ENCODE data around the gene DTX4.
A peak's percentile ranks its signal among the peaks of the same experiment; 100 is the strongest.
"Not testable (repeated sequence)": the region's sequence is repeated elsewhere in the genome, so short reads cannot be mapped to it uniquely, and the experiment has no call there.

Gene DTX4

DNA sequence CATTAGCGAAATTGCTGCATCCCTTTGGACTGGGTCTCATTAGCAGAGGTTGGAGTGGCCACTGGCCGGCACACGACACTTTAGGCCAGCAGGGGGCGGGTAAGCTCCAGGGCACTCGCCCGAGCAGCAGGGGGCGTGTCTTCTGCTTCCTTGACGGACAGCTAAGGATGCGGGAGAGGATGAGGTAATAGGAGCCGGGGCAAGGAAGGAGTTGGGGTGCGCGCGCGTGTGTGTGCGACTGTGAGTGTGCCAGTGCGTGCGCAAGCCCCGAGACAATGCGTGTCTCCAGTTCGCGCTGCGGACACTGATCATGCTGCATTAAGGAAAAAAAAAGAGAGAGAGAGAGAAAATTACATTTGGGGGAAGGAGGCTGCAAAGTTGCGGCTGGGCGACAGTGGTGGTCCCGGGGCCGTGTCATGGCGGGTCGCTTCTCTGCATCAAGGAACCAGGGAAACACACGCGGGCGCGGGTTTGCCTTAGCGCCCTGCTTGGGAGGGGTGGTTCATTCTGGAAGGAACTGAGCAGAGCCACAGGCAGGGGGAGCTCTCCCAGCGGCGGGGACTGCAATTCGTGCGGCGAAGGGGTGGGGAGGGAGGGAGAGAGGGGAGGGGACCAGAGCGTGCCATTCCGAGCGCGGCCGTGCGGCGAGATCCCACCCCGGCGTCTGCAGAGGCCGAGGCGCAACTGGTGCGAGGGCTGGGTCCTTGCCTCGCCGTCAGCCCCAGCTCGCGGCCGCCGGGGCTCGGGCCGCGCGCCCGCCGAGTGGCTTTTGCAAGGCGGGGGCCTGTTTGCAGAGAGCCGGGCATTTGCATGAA is at the start of gene DTX4:
Gene DTX4, plus strand, starts transcription at position 625 of the 815 bp plus-strand sequence. CDS start 464 bp downstream, outside the sequence.
- peak; percentile 87 for DNase-seq

DNA sequence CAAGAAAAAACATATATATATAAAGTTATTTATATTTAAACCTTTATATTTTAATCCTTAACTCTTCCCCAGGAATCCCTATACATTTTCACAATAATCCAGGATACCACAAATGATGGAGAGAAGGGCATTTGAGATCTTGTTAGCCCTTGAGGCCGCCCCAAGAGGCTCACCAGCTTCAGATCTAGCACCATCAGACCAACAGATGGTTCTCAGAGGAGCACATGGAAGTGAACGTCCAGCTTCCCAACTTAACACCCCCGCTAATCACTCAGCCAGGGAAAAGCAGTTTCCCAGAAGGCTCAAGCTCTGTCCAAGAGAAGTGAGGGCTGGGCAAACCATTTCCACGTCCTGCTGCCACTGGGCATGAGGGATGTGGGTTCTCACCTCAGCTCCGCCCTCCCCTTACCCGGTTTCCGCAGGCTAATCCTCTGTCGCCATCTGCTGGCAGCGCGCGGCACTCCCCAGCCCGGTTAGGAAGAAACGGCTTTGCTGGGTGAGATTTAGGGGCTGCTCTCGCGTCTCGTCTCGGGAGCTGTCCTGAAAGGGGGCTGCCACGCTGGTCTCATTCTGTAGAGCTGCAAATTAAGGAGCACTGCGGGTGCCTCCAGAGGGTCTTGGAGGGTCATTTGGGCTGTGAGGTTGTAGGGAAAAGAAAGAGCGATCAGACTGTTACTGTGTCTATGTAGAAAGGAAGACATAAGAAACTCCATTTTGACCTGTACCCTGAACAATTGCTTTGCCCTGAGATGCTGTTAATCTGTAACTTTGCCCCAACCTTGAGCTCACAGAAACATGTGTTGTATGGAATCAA is 36.1 kb upstream of the DTX4 start:
- DNase-seq, result peak; percentile 78 to 83

DNA sequence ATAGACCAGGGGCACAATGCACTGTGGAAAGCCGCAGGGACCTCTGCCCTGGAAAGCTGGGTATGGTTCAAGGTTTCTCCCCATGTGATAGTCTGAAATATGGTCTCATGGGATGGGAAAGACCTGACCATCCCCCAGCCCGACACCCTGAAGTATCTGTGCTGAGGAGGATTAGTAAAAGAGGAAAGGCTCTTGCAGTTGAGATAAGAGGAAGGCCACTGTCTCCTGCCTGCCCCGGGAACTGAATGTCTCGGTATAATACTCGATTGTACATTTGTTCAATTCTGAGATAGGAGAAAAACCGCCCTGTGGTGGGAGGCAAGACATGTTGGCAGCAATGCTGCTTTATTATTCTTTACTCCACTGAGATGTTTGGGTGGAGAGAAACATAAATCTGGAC is 35.4 kb upstream of the DTX4 start:
- DNase-seq, result not testable (repeated sequence)

DNA sequence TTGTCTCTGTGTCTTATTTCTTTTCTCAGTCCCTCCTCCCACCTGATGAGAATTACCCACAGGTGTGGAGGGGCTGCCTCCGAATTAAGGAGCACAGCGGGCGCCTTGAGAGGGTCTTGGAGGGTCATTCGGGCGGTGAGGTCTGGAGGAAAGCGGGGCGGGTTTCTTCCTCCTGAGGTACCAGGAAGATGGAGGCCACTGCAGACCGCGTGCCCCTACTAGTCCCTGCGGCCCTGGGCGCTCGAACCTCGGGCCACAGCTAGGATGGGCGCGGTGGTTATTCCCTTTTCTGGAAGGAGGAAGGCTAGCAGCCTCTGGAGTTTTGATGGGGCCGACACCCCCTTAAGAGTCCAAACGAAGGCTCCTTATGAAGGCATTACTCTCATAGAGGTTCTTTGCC is 34.7 kb upstream of the DTX4 start:
- DNase-seq, result no peak

DNA sequence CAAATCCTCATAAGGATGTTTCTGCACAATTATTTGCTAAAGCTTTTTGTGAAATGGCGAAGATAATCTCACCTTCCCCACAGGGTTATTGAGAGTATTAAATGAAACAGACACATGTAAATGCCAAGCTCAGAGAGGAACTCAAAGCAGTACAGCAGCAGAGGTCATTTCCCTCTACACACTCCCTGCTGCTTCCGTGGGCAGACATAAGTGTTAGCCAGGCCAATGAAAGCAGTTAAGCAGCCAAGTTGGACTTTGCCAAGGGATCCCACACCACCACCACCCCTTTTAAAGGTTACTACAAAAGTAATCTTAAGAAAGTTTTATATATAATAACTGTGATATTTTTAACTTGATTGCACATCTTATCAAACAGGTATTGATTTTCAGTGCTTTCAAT is 33.3 kb upstream of the DTX4 start:
- DNase-seq, result no peak

DNA sequence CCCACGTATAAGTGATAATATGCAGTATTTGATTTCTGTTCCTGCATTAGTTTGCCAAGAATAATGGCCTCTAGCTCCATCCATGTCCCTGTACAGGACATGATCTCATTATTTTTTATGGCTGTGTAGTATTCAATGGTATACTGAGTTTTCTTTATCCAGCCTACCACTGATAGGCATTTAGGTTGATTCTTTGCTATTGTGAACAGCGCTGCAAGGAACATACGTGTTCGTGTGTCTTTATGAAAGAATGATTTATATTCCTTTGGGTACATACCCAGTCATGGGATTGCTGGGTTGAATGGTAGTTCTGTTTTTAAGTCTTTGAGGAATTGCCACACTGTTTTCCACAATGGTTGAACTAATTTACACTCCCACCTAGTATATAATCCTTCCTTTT is 30.7 kb upstream of the DTX4 start:
- DNase-seq, result no peak

DNA sequence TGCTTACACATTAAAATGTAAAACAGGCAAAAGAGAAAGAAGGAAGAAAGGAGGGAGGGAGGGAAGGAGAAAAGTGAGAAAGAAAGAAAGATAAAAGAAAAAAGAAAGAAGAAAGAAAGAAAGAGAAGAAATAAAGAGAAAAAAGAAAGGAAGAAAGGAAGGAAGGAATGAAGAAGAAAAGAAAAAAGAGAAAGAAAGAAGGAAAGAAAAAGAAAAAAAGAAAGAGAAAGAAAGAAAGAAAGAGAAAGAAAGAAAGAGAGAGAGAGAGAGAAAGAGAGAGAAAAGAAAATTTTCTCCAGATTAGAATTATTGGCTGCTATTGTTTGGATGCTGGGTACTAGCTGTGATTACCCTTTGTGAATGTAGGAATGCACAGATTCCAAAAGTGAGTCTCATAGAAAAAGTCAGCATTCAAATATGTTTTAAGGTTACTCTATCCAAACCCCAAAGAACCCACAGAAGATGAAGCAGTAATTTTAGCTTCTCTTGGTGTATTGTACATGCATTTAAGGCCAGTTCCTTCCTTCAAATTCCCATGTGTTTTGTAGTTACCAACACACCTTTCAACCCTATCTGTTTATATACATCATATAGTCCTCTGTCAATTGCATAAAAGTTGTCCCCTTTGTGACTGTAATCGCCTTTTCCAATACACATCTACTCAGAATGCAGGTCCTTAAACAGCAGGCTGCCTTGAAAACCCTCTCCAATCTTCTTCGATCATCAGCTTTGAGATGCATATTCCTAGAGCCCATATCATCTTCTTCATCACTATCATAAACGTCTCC is 30.1 kb upstream of the DTX4 start:
- DNase-seq, result peak in 1 of 2 experiments; percentile 23

DNA sequence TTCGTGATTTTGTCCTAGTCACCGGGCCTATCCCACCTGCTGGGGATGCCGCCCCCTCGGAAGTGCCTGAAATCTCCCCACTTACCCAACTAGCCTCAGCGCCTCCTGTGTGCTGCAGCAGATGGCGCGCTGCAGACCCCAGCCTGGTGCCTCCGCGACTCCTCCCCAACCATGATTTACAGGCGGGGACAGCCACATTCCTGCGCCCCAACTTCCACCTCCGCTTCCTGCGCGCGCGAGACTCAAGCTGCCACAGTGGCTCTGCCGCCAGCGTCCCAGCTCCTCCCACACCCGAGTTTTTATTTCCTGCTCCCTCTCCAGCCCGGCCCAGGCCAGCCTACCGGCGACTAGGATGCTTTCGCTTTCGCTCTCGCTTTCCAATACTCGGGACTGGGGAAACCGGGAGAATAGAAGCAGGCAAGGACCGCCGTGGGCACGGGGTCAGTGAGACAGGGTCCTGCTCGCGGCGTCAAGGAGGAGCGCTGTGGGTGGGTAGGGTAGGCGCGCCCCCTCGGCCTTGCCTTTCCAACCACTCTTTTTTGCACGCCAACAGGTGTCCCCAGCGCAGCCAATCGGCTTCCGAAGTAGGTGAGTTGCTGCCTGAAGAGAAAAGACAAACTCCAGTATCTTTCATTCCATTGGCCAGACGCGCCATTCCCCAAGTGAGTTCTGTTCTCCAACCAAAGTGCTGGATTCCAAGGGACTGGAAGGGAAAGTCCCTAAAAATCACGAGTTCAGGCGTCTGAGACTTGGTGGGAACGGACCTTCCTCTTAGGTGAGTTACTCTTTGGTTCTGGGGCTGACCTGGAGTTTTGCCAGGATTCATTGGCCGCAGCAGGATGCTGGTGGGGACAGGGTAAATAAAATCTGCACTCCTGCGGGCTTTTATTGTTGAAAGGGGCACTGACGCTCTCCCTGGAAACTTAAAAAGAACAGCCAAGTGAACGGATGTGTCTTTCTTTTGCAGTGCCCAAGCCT is 29.1 kb upstream of the DTX4 start, which contains the start of gene FAM111A:
Gene FAM111A, plus strand, starts transcription at position 327 of the 978 bp plus-strand sequence. CDS start 6,017 bp downstream, outside the sequence.
- DNase-seq, result peak; percentile 87 to 90

DNA sequence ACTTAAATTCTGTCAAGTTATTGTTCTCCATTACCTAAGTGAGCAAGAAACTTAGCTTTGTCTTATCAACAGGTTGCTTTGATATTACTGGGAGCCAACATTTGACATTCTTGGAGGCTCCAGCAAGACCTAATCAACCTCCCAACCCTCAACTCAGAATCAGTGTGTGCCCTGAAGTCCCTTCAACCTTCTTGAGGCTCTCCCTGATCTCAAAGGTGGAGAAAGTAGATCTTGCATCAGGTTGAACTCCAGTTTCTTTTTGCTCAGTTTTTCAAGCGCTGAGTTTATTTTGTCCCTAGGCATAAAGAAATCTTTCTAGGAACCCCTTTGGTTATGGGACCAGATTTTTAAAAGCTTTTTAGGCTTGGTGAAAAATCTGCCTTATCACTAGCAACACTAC is 27.8 kb upstream of the DTX4 start:
- no peak for DNase-seq

DNA sequence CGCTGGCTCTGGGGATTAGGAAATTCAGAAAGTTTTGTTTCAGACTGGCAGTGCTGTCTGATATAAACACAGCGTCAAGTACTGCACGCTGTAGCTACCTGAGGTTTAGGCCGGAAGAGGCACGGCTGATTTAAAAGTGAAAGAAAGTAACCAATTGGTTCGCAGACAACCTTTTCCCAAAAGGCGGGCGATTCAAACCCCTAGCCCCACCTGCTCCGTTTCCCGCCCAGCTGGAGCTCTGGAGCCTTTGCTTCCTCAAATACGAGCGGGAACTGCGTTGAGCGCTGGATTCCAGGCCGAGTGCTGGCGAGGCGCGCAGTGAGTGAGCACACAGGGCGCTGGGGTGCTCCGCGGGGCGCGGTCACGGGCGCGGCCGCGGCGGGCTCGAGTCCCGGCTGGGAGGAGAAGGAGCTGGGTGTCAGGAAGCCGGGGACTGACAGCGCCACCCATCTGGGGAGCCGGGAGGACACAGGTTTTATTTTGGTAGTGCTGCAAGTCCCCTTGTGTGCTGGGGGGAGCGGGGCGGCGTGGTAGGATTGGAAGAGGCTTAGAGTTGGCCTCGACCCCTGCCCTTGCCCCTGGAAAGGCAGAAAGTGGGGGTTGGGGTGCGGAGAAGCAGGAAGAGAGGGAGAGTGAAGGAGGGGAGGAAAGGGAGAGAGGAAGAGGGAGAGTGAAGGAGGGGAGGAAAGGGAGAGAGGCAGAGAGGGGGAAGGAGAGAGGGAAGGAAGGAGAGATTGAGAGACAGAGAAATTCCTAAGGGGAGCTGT is 27.2 kb upstream of the DTX4 start:
- peak; percentile 91 to 93 for DNase-seq

DNA sequence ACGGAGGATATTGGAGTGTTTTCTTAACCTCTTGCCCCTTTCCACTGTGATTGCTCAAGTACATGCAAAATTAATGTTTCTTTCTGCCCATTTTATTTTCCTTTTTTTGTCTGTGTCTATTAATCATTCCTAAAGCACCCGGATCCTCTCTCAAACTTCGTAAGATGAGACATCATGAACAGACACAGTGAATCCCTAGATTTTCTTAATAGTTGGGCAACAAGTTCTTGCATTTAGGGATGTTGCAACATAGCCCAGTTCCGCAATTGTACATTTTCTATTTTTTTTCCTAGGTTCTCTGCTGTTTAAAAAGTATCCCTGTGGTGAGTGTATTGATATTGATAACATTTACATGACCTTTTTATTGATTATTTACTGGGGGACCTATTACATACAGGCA is 26.4 kb upstream of the DTX4 start:
- peak; percentile 73 to 75 for DNase-seq

DNA sequence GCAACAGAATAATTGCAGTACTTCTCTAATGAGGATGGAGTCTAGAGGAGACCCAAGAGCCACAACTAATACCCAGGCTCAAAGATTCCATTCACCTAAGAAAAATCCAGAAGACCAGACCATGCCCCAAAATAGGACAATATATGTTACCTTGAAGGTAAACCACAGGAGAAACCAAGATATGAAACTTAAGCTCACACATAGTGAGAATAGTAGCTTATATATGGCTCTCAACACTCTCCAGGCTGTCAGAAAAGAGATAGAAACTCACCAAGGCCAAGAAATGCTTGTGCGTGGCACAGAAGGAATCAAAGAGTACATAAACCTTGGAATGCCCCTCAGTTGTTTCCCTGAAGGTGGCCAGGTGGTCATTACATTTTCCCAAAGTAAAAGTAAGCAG is 20.2 kb upstream of the DTX4 start:
- DNase-seq, result no peak

DNA sequence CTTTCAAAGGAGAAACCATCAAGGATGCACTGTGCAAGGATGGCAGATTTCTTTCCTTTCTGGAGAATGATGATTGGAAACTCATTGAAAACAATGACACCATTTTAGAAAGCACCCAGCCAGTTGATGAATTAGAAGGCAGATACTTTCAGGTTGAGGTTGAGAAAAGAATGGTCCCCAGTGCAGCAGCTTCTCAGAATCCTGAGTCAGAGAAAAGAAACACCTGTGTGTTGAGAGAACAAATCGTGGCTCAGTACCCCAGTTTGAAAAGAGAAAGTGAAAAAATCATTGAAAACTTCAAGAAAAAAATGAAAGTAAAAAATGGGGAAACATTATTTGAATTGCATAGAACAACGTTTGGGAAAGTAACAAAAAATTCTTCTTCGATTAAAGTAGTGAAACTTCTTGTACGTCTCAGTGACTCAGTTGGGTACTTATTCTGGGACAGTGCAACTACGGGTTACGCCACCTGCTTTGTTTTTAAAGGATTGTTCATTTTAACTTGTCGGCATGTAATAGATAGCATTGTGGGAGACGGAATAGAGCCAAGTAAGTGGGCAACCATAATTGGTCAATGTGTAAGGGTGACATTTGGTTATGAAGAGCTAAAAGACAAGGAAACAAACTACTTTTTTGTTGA is 19.5 kb upstream of the DTX4 start:
- no peak for DNase-seq

DNA sequence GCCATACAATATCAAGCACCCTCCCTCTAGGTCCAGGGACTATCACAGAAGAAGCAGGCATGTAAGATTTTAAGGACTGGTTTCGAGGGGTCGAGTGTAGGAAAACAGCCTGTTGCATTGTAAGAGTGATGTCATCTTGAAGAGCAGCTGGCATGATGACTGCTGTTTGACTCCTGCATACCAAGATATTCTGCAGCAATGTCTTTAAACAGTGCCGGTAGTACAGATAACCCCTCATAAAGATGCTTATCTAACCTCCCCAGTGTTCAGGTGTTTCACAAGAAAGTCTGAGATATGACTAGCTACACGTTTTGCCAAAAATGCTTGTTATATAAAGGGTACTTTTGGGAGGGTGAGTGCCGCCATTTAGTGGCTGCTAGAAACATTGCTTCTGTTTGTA is 17.3 kb upstream of the DTX4 start:
- no peak for DNase-seq

DNA sequence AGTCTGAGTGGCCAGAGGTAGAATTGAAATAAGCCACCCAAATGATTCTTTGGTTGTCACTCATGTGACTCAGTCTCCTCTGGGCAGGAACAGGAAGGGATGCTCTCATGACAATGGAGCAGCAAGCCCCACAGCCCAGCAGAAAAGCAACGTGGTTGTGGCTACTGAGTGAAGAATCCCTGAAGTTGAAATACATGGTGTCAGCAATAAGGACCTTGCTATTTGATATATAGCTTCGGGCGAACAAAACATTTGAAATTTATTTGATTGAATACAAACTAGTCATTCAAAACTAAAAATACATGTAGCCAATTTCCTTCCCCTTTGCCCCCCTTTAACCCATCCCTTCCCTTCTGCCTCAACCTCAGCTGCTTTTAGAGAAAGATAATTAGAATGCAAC is 14.5 kb upstream of the DTX4 start:
- DNase-seq, result no peak

DNA sequence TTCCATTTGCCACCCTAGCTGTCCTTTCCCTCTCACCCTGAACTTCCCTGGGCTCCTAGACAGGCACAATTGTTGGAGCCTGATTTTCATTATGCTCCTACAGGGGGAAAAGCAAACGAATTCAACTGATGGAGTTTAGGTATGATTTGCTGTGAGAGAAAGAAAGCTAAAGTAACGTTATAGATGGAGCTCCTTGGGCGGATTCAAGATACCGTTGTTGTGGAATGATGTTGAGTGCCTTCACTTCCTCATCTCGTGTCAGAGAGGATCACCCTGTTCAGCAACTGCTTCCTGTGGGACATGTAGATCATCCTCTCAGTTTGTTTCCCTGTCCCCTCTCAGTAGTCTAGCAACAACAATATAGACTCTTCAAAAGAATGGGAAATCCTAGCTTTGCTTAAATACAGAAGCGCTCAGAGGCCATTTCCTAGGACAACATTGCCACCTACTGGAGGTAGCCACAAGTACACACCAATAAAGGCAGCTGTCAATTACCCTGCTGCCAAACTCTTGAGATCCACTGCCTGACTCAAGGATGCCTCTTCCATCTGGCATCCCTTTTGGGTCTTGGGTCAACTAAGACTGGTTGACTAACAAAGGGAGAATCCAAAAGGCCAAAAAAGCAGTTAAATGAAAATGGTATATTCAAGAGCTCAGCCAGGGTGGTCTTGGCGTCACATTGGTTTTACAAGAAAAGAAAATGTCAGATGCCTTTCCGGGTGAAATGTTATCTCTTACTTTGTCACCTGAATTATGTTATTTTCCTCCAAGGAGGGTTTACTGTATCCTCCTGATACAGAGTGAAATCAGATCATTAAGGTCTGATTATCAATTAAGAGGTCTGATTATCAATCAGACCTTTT is 13.5 kb upstream of the DTX4 start:
- peak; percentile 85 to 89 for DNase-seq

DNA sequence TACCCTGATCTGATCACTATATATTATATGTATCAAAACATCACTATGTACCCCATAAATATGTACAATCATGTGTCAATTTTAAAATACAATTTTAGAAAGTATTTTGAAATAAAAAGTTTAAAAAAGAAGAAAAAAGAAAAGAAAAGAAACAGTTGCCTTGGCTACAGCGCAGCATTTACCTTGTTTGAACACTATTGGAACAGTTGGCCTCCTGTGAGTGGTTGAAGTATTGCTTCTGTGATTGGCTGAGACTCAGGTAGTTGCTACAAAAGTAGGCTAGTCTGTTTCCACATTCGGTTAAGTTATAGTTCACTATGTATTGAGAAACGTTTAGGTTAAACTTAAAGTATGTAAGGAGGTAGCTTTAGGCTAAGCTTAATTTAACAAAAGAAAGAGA is 7.9 kb upstream of the DTX4 start:
- no peak for DNase-seq

DNA sequence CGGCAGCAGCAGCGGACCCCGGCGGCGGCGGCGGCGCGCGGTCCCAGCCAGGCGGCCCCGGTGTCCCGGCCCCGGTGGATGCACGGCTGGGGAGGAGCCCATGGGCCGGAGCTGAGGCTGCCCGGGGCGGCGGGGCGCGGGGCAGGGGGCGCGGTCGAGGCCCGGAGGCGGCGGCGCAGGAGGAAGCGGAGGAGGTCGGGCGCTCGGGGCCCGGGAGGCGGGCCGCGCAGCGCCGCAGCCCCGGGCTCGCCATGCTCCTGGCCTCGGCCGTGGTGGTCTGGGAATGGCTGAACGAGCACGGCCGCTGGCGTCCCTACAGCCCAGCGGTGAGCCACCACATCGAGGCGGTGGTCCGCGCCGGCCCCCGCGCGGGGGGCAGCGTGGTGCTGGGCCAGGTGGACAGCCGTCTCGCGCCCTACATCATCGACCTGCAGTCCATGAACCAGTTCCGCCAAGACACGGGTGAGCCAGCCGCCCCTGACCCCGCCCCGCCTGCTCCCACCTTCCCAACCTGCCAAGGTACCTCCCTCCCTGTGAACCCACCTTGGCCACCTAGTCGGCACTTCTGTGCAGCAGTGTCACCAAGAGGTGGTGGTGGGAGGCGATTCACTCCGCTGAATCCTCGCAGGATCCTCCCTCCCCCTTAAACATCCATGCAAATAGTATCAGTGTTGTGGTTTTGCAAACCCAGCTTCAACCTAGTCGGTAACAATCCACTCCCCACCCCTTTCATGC is 580 bp downstream of the DTX4 start:
- DNase-seq, result peak in 1 of 2 experiments; percentile 14
